ENCODE measurements around the gene FOXO1.

FOXO1 gene

DNA sequence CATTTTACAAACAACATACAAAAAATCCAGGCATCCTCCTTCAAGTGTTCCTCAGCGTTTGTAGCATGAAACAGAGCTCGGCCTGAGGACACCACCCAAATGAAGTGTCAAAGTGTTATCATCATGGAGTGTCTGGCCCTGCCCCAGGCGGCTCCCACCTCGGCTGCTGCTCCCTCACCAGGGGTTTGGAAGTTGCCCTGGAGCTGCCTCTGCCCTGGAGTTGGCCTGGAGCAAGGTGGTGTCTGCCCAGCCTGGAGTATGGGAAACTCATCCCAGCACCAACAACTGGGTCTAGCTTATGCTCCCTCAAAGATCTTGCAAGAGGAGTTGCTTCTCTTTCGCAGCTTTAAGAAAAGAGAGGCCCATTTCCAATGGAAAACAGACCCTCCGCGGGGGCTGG is 120.4 kb downstream of the FOXO1 start:
- DNase-seq (ENCODE audit: low read depth in 2 of 2), result no peak

DNA sequence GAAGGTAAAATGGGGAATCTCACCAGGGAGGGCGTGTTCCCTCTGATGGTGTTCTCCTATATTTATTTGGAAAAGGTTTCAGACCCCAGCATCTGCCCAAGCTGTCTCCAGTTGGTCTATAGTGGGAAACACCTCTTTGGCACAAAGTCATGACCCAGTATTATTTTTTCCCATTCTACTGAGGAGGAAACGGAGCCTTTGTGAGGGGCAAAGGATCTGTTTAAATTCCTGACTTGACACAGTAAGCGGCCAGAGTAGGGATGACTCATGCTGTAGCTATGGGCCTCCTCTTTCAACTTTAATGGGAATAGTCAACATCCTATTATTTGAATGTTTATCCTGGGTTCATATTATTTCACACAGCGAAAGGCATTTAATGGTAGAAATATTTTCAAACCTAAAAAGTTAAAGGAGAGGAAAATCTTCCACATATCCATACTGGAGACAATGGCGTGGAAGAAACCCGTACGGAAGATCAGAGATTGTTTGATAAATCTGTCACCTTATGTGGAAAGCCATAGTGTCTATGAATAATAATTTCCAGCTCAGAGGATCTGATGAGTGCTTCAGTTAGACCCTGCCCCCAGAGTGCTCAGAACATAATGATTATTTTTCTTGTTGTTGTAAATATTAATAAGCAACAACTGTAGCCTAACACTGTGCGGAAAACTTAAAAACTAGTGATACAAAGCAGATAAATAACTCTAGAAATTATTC is 126.0 kb downstream of the FOXO1 start:
- DNase-seq (ENCODE audit: low read depth in 2 of 2), result no peak

DNA sequence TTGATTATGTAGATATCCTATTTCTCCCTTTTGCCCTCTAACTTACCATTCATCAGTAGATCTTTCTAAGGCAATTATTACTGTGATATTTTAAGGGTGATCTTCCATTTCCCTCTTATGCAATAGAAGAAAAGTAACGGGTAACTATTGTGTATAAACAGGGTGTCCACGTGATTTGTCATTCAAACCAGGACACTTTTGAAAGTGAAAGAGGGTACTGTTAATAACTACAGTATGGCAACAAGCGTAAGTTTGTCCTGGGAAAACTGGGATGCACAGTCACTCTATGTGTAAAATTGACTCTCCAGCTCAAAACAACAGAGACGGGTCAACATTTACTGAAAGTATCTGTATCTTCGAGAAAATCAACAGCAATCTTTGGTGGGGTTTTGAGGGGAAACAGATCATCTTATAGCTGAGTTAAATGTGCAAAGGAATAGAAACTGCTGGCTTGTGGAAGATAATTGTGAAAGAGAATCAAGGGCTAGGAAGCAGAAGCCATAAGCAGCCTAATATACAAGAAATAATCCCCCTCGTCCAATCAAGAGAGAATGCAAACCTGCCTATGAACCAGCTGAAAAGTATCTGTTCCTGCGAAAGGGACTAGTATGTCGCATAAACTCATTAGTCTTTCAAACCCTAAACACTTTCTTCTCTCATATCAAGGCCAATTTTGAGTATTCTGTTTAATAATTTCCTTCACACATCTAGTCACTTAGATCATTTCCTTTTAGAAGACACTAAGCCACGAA is 126.7 kb downstream of the FOXO1 start:
- no peak for DNase-seq (ENCODE audit: low read depth in 2 of 2)

DNA sequence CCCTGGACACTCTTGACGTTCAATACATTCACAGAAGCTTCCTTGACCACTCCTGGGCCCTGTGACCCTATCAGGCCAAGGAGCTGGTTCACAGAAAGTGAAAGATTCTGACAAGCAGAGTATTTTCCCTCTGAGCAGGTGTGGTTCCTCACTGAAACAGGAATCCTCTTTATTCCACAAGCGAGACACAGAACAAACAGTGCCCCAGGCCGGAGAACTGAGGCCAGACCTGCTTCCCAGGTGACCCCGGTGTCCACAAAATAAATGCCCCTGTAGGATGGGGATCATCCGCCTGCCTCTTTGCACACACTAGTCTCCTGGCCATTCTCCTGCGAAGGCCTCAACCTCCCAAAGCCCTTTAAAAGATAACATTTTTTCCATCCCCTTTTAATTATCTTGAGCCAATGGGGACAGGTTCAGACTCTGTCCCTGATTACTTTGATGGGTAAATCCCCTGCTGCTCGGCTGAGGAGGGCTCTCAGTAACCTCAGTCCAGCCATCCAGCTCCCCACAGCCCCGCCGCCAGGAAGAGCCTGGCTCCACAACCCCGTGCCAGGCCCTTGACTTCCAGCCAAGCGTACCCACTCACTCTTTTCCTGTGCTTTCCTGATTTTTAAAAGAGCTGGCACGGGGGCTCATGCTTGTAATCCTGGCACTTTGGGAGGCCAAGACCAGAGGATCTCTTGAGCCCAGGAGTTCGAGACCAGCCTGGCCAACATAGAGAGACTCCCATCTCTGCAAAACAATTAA is 129.1 kb downstream of the FOXO1 start:
- DNase-seq (ENCODE audit: low read depth in 2 of 2), result no peak

DNA sequence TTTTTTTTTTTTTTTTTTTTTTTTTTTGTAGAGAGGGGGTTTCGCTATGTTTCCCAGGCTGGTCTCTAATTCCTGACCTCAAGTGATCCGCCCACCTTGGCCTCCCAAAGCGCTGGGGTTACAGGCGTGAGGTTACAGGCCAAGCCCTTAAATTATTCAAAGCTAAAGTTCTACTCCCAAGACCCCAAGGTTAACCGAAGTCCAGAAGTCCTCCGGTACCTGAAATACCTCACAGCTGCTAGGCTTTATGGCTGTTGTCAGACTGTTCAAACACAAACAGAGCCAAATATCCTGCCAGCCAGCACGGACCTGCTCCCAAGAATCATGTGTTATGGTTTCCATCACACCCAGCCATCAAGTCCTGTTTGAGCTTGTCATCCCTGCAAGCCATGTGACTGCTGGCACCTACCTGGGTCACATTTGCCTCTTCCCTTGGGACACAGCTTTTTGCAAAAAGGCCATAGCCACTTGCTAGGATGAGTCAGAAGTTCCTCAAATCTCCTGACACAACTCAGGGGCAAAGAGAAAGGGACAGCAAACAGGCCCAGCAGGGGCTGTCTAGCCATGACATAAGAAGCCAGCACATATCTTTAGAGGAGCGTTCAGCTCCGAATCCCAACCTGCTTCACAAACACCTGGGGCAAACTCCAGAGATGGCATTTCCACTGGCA is 129.9 kb downstream of the FOXO1 start:
- DNase-seq (ENCODE audit: low read depth in 2 of 2), result no peak

DNA sequence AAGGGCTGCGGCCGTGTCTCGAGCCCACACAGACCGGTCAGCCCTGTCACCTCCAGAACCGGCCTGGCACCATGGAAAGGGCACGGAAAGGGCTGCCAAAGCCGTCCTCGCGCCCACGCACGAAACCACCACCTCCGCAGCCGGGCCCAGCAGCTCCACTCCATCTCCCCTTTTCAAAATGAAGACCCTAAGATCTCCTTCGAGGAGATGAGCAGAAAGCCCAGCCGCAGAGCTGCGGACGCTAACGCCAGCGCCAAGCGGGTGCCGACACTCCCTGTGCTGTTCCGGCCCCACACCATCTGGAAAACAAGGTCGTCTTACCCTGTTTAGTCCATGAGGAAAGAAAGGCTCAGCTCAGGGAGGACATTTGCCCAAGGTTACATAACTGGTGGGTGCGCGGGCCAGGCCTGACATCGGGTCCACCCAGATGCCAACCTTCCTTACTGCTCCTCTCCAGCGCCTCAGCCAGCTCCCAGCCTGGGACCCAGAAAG is 131.1 kb downstream of the FOXO1 start:
- no peak for DNase-seq (ENCODE audit: low read depth in 2 of 2)

DNA sequence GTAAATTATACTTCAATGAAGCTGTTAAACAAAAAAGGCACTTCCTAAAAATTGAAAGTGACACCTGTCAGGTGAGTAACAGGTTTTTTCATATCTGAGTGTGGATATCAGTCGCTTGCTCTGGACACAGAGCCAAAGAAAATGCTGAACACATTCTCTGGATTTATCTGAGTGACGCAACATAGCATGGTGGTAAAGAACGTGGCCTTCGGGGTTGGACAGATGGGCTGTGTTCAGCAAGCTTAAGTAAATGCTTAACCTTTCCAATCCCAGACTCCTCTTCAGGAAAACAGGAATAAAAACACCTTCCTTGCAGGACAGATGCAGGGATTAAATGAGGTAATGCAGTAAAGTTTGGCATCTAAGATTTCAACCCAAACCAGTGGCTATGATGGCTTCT is 132.0 kb downstream of the FOXO1 start:
- DNase-seq (ENCODE audit: low read depth in 2 of 2), result no peak

DNA sequence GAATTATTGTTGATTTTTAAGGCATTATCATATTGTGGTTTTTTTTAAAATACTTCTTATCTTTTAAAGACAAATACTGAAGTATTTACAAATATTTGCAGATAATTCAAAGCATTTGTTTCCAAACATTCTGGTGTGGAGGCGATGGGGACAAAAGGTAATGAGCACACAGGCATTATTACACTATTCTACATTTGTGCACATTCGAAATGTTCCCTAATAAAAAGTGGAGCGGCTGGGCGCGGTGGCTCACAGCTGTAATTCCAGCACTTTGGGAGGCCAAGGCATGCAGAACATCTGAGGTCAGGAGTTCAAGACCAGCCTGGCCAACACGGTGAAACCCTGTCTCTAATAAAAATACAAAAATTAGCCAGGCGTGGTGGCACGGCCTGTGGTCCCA is 133.4 kb downstream of the FOXO1 start:
- no peak for DNase-seq (ENCODE audit: low read depth in 2 of 2)

DNA sequence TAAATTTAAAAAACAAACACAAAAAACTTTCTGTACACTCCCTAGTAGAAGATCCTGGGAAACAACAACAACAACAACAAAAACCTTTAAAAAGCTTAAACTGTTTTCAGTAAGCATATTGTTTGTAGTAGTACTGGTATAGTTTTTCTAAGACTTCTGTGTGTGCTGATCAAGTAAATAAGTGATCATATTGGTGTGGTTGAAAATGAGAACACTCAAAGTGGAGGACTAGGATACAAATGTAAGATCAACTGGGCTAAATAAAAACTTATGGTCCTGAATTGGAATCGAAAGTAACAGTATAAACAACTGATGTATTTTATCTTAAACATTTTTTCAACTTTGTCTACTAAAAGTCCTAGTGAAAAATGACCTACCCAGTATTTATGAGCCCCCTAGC is 135.5 kb downstream of the FOXO1 start:
- DNase-seq (ENCODE audit: low read depth in 2 of 2), result no peak

DNA sequence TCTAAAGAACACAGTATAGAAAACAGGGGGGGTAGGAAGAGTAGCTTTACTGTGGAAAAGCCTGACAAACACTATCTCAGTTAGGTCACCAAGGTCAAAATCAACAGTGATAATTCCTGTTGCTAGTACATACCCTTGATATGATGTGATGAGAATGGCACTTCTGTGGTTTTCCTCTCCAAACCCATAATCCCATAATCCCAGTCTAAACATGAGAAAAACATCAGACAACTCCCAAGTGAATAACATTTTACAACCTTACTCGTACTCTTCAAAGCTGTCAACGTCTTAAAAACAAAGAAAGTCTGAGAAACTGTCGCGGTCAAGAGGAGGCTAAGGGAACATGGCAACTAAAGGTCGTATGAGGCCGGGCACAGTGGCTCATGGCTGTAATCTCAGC is 137.6 kb downstream of the FOXO1 start:
- no peak for DNase-seq (ENCODE audit: low read depth in 2 of 2)

DNA sequence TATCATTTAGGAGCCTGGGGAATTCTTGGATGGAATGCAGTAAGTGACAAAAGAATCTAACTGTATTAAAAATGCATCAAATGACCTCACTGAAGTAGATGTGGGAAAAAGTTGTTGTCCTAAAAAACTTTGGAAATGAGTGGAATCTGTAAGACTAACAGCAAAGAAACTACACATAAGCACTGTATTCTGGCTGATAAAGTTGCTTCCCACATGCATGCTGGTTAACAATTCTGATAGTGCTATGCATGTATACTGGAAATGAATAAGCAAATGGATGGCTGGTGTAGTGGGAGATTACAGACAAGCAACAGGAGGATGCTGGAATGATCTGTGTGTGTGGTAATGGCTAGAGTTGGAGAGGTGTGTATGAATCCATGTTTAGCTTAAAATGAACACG is 138.5 kb downstream of the FOXO1 start:
- no peak for DNase-seq (ENCODE audit: low read depth in 2 of 2)

DNA sequence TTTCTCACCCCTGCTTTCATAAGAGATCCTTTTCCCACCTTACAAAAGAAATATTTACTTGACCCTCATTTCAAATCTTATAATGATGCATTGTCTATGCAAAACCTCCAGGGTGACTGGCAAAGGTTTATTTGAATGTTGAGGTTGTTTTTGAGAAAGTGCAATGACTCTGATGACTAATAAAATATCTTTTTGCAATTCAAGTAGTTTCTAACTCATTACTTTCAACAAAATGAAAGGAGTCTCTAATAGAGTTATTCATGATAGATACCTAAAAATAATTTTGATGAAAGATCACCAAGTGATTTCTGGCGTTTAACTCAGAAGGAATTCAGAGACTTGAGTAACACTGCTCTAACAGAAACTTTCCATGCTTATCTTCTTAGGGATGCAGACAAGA is 144.2 kb downstream of the FOXO1 start:
- no peak for DNase-seq (ENCODE audit: low read depth in 2 of 2)

DNA sequence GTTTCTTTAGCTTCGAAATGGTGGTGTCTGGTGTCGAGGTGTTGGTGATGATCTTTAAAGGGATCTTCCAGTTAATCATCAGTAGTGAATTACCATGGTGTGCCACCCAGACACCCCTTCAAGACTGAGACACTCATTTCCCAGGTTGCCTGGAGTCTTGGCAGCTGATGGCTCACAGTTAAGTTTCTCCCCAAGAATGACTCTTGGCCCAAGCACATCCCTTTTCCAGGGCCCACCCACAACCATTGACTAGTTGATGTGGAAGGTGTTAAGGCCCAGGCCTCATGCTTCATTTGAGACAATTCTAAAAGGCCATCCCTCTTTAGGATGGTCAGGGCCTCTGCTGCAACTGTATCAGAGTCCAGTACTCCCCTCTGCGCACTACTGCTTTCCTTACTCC is 145.5 kb downstream of the FOXO1 start:
- no peak for DNase-seq (ENCODE audit: low read depth in 2 of 2)

DNA sequence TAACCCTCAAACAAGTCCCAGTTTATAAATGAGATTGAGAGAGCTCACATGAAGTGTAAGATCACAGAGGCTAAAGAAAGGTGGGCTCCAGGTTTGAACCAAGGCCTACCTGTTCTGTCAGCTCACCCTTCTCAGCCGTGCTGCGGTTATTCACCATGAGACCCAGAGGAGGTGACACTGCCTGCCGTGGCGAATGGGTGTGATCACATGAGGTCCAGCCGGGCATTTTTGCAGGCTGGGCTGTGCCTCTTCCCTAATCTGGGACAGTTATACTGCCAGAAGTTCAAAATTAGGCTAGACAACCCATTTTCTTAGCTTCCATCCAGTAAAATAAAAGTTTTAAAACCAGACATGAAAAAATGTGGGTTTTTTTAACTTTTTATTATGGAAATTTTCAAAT is 146.8 kb downstream of the FOXO1 start:
- no peak for DNase-seq (ENCODE audit: low read depth in 2 of 2)

DNA sequence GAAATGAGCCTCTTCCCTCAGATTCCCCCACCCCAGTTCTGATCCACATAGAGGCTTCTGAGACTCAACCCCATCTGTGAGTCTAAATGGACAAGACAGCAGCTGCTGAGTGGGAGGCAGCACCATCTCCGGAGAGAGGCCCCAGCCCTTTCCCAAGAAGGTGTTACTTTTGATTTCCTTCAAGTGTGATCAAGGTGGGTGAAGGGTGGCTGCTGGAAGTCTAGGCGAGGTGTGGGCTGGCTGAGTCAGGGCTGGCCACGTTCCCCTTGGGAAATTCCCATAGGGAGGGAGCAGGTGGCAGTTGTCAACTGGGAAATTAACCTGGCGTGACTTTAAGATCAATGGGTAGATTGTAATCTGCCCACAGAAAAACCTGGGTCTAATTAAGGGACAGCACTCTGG is 148.0 kb downstream of the FOXO1 start:
- peak; percentile 53 to 57 for DNase-seq (ENCODE audit: low read depth in 2 of 2)

DNA sequence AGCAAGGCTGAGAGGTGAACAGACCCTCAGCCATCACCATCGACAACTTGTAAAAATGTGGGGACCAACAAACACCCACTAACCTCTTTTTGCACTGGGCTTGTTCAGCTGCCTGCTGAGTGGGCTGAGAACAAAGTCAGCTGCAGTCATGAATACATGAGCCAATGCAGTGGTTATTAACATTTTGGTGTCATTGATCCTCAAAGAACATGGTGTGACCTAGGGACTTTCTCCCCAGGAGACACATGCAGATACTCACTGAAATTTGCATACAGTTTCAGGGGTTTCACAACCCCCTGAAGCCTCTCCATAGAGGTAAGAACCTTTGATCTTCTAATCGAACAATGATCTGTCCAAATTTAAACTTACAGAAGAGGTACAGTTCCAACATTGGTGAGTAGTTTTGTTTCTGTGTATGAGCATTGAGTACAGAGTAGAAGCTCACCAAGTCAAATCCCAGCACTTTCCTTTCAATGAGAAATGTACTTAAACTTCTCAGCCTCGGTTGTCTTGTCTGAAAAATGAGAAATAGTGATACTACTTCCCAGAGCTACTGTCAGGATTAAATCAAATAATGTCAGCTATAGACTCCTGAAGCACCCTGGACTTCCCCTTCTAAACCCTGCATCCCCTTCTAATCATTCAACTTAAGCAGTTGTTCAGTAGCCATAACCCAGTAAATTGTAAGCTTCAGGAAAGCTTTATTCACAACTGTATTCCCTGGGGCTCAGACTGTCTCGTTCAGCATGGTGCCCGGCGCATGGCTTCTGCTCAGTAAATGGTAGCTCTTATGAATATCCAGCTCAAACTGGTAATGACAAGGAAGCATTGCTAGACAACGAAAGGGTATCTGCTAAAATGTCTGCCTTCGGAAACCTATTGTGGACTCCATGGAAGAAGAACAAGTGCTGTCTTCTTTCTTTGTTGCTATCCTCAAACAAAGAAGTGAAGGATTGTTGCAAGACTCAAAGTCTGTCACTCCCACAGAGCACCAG is 148.7 kb downstream of the FOXO1 start:
- DNase-seq (ENCODE audit: low read depth in 2 of 2), result peak in 1 of 2 donors; percentile 17

DNA sequence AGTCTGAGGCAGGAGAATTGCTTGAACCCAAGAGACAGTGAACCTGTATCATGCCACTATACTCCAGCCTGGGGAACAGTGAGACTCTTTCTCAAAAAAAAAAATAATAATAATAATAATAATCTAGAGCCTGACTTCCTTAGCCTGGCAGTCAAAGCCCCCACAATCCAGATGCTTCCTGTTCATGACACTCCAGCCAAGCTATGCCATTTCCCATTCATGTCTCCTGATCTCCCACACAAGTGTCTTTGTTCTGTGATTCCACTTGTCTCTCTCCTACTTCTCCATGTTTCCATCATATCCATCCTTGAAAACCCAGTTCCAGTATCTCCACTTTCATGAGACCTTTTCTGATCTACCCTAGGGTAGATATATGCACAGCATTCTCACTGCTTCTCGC is 150.7 kb downstream of the FOXO1 start:
- DNase-seq (ENCODE audit: low read depth in 2 of 2), result no peak

DNA sequence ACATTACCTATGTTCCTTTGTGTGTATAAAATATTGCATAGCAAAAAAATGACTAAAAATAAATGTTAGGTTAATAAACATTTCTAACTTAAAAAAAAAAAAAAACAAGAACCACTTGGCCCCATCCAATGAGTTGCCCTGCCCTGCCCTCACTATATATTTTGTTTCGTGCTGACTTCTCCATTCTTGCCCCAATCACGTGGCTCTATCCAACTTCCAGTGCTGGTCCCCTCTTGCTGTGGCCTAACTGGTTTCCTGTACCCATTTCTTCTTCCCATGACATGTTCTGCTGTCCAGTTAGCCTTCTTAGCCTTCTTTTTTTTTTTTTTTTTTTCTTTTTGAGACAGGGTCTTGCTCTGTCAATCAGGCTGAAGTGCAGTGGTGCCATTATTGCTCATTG is 151.6 kb downstream of the FOXO1 start:
- no peak for DNase-seq (ENCODE audit: low read depth in 2 of 2)

DNA sequence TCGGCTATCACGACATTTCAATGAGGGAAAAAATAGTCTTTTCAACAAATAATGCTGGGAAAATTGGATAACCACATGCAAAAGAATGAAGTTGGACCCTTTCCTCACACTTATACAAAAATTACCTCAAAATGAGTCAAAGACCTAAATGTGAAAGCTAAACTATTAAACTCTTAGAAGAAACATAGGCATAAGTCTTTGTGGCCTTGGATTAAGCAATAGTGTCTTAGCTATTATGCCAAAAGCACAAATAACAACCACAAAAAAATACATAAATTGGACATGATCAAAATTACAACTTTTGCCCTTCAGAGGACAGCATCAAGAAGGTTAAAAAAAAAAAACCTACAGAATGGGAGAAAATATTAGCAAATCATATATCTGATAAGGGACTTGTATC is 156.6 kb downstream of the FOXO1 start:
- no peak for DNase-seq (ENCODE audit: low read depth in 2 of 2)

DNA sequence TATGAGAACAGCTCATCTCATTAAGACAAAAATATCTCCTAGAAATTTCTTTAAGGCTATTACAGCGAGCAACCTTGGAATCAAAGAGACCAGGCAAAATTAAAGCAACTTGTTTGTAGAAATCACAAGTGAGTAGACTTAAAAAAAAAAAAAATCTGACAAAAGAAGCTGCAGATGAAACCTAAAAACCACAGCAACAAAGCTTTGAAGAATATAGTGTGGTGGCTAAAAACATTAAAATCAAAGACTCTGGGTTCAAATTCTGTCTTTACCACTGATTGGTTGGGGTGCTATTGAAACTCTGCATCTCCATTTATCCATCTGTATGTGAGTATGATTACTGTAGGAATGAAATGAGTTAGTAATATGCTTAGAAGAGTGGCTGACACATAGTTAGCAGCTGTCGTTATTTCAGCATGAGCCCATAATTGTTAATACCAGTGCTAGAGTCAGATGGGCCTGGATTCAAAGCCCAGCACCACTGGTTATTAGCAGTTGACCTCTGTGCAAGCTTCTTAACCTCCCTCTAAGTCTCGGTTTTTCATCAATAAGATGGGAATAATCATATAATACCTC is 157.6 kb downstream of the FOXO1 start:
- DNase-seq (ENCODE audit: low read depth in 2 of 2), result no peak

DNA sequence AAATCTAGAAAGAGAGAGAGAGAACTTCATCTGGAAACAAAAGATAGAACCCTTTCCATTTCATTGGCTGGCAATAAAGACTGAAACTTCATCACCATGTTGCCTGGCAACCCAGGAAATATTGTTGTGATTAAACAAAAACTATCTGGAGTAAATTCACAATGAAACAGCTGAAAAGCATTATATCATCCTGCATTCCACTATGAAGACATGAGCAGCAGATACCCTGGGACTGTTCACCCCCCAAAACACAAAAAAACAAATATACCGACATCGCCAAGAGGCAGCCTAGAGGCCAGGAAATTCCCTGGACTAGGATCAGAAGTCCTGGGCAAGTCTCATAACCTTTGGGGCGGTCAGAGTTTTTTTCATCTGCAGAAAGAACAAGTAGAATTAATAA is 158.3 kb downstream of the FOXO1 start:
- no peak for DNase-seq (ENCODE audit: low read depth in 2 of 2)
